Hematopoietic multipotent progenitor cell treated with erythropoietin and hydrocortisone succinate and interleukin-3 and kit ligand, for 17 days (in vitro differentiated cells): ENCODE measurements around the gene FAM53B.

ENCODE experiments used
- DNase-seq: peaks from one replicate; pipeline ENCODE4 v3.0.0-alpha.2; 2015; ENCODE audit warnings: low spot score

FAM53B gene

DNA sequence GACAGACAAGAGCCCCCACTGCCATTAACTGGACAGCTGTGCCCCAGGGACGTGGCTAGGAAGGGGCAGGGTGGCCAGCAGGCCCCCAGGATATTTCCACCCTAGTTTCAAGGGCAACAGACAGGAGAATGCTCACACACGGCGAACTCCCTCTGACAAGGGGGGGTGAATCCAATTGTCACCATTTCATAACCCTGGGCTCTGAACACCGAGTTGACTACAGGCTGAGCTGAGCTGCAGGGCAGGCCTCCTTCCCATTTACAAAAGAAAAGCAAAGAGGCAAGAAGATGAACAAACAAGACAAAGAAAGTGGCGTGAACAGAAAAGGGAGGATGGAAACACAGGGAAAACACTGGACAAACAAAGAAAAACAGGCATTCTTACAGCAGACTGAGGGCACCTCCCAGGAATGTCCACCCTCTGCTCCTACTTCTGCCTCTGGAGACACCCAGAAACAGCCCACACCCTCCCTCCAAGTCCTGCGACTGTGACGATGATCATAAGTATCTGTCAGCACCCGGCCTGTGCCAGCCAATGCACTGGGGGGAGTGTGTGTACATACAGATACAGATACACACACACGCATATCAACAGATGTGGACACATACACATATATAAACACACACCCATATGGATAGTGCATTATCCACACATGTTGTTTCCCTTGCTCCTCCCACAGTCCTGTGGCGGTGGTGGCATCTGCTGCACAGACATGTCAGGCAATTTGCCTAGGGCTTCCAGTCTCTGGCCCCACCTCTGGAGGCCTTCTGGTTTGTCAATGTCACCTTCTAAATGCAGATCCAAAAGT, 66.2 kb downstream of the FAM53B start:
- DNase-seq = peak; percentile 81

DNA sequence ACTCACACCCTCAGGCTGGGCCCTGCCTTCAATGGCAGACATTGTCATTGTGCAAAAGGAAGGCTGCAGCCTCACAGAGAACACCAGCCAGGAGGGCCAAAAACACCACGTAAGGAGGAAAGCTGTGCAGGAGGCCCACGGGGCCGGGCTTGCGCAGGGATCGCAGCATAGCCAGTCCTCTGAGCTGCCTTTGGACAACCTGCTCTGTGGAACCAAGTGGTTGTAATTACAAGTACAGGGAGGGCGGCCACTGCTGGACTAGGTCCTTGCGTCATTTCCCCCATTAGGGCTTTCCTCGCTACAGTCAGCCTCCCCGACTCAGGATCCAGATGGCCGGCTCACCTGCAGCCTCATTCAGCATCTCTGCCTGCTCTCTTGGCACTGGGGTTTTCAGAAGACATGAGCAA, 66.9 kb downstream of the FAM53B start:
- no peak for DNase-seq

DNA sequence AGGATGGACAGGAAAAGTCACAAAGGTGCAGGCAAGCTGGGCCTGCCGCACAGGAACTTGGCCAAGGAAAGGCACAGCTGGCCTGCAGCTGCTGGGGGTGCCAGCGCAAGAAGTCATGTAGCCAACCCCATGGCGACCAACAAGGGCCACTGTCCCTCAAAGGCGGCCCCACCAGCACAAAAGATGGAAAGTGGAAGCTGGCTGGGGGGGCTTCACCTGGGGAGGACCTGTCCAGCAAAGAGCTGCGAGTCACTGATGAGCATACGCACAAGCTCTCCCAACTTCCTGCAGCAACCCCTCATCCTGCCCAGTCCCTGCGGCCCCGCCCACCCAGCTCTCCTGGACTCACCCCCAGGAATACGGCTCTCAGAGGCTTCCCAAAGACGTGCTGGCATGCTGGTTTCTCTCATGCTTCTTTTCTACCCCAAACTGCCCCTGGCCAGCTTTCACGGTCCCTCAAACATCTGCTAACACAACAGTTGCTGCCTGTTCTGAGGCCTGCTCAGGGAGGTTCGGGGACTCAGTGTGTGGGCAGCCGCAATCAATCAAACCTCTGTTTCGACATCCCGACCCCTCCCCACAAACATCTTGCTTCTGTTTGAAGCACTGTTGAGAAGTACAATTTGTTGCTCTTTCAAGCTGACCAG, 67.6 kb downstream of the FAM53B start:
- no peak for DNase-seq

DNA sequence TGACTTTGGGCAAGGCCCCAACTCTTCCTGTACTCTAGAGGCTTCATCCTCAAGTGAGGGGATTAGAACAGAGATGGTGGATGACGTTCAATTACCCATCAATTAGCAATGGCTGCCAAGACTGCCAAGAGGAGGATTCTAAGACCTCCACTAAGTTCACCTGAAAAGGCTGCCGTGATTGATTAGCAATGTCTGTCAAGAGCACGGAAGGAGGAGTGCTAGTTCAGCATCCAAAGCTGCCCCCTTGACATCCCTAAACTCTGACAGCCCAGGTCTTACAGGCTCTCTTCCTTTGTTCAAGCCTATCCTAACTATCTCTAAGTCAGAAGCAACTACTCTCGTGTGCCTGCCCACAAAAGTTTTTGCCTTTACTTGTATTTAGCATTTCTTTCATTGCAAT, 68.4 kb downstream of the FAM53B start:
- no peak for DNase-seq

DNA sequence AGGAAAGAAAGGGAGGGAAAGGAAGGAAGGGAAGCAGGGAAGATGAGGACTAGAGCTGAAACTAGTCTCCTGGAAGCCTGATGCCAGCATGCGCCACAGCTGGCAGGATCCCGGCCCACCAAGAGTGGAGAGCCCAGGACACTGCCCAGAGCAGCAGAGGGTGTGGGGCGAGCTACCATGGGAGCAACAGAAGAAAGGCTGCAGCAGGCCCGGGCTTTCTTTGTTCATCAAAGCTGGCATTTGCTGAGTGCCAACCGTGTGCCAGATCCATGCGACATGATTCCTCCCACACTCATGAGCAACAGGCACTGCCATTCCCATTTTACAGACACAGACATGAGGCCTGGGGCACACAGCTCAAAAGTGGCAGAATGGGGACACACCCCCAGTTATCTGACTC, 68.9 kb downstream of the FAM53B start:
- no peak for DNase-seq

DNA sequence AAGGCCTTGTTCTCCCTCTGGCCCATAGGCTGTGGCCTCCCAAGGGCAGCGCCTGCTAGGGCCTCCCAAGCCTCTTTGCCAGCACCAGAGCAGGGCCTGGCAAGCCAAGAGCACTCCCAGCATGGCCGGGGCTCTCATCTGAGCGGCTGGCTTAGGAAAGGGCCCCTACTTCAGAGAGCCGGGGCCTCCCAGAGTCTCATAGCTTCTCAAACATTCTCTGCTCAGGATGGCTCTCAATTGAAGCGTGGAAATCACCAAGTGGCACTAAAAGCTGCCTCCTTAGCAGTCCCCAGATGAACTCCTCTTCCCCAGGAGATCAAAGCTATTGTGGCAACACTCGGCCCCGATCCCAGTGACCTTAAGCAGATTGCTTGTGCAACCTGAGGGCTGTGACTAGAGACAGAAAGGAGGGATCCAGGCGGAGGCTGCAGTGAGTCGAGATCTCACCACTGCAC, 69.4 kb downstream of the FAM53B start:
- no peak for DNase-seq

DNA sequence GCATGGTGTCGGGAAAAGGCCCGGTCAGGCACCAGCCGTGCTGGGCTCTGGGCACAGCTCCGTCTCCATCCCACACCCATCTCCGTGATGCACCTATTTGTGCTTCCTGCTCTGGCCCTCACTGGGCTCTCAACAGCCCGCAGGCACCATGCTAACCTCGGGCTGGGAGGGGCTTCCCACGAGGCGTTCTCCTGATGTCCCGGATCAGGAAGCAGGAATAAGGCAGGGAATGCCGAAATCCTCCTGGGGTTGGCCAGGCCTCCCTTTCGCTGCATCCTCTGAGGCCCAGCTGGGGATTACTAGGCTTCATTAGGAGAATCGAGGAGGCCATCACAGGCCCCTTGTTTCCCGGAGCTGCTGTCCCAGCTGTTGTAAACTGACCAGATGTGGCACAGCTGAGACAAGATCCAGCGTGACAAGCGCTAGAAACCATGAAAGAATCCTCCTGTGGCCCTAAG, 72.0 kb downstream of the FAM53B start:
- DNase-seq = no peak

DNA sequence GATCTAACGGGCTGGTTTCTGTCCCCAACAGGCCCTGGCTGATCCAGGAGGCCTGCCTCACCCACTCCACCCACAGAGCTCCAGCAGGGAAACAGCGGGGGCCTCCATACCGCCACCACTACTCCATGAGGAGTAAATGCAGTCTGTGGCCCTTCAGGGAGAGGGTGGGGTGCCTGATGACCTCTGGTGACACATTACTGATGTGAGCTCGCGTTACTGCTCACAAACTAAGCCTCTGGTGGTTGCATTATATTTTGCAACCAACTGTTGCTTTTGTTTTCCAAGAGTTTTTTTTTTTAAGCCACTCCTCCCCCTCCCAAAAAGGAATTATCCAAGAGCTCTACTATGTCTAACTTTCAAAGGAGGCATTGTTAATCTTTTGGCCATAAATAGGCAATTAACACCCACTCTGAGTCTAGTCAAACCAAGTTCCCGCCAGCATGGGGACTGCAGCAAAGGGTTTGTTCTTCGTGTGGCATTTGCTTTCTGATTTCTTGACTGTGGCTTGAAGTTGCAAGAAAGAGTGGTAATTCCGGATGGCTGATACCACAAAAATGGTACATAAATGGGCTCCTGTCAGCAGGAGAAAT, 72.6 kb downstream of the FAM53B start:
- peak; percentile 47 for DNase-seq

DNA sequence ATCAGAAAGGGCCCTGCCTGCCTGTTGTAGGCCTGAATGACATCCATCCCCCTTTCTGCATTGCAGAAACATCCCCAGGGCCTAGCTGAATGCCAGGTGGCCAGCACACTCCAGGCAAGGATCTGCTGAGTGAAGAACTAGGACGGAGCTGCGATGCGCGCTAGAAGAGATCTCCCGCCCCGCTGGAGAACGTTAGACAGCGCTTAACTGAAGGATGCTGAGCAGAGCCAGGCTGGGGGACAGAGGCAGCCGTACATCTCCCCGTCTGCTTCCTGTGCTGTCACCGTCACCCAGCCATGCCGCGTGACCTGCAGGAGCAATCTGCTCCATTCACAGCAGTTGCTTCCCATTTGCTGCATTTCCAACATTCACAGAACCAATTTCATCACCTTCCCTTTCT, 73.3 kb downstream of the FAM53B start:
- no peak for DNase-seq

DNA sequence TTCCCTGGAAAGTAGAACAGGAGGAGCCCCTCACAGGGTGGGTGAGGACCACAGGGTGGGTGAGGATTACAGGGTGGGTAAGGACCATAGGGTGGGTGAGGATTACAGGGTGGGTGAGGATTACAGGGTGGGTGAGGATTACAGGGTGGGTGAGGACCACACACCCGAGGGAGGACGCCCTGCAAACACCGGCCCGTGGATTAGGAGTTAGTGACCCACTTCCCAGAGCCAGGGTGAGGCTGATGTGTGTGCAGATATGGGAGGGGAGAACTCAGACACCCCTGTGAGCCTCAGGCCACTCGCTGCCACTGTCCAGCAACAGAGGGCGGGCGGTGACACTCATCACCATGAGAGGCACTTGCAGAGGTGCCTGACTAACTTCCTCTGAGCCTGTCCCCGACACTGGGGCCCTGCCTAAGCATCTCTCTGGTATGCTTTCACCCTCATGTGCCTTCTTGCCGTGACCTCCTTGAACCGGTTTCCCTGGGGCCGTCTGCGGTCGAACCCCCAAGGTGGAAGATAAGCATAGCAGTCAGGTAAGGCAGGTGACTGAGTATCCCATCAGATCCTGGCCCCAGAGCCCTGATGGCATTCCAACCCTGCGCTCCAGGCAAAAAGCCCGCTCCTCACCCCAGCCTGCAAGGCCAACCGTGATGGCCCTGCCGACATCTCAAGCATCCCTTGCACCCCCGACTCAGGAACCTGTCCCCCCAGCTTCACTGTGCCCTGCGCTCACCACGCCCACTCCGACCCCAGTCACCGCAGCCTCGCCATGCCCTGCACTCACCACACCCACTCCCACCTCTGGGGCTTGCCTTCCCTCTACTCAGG, 74.1 kb downstream of the FAM53B start:
- no peak for DNase-seq

DNA sequence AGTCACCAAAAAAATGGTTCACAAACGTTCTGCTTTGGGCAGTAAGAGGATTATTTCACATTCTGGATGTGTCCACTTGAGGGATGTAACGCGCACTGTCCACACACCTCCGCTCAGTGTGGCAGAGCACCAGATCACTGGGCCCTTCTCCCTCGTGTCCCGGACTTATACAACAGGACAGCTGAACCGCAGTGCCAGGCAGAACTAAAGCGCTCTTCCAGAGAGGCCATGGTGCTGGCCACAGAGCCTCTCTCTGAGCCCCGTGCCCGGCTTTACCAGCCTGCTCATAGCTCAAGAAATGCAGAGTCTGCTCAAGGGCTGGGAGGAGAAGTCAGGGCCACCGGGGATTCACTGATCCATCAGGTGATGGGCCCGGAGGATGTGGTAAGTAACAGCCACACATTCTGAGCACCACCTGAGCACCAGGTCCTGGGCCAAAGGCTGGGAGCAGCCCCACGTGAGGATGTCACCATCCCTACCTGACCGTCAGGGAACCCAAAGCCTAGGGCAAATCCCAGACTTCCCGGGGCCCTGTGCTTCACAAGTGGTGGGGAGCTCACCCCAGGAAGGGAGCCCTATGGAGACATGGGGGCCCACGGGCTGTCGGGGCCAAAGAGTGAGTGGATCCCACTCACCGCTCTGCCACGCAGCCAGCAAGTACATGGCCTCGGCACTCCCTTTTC, 74.9 kb downstream of the FAM53B start:
- DNase-seq = no peak

DNA sequence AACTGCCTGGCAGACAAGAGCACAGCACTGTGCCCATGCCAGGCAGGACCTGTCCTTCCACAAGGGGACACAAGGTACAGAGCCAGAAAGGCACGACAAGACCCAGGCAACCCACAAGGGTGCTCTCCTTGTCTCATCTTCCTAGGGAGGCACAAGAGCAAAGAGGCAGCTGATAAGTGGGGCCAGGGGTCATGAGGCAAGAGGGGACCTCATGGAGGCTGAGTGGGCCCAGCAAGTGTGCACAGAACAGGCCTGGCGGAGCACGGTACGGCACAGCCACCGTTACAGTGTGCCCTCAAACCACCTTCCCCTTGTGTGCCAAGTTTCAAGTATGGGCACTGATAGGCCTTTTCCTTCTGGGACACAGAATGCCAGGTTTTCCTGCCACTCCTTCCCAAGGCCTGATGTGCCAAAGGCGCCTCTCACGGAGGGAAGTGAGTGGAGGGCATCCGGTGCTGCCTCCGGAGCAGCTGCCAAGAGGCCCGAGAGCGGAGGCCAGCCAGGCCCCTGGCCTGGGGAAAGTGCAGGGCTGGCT, 75.6 kb downstream of the FAM53B start:
- no peak for DNase-seq

DNA sequence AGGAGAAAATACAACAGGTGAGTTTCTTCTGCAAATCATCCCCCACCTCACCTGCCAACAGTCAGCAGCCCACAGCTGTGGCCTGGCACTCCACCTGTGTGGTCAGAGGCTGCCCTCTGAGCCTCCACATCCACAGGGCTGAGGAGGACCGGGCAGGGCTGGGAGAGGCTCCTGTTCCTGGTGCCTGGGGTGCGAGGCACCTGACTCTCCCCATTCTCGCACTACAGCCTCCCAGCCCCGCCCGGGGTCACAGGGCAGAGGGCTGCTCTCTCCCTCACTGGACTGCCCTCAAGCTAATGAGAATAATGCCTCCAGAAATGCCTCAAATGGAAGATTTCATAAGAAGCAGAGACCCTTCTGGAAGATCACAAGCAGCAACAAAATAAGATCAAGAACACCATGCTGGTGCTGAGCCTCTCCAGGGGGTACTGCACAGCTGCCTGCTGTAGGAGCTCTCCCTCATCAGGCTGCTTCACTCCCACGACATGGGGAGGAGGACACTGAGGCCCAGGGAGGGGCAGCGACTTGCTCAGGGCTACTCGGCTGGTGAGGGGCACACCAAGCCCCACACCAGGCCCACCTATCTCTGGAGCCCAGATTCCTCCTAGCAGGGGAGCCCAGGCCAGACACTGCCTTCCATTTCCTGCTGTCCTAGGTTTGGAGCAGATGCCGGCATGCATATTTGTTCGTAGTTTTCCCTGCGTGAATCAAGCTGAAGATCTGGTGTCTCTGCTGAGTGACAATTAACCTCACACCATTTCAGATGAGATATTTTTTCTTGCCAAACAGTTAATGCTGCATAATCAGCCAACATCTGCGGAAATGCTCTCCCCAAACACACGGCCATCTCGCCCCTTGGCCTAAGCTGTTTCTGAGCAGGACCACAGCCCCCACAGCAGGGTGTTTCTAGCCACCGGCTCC, 76.5 kb downstream of the FAM53B start:
- no peak for DNase-seq

DNA sequence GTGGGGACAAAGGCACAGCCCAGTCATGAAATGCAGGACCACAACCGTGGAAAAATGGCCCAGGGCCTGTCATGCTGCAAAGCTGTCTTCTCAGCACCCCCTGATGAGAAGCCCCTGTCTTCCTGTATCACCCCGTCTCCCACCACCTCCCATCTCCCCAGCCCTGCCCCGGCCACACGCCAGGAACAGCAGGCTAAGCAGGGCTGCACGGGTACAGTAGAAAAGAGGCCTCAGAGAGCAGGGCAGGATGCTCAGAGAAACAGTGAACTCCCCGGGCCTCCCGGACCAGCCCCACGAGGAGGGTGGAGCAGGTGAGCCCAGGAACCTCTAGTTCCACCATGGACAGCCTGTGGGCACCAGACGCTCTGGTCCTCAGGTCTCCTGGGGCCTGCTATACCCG, 77.7 kb downstream of the FAM53B start:
- DNase-seq = no peak

DNA sequence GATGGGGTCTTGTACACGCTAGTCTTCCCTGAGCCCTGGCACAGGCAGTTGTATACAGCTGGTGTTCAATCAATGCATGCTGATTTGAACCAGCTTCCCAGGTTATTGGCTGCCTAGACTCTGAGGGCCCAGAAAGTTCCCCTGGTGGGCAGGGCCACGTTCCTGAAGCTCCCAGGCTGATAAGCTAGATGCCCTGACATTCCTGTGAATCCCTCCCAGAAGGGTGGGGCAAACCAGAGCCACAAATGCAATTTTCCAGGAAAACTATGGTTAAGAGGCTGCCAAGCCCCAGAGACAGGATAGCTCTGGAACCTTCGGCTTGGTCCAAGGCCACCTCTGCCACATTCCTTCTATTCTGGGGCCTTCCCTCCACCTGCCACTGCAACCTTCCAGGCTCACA, 78.2 kb downstream of the FAM53B start:
- no peak for DNase-seq

DNA sequence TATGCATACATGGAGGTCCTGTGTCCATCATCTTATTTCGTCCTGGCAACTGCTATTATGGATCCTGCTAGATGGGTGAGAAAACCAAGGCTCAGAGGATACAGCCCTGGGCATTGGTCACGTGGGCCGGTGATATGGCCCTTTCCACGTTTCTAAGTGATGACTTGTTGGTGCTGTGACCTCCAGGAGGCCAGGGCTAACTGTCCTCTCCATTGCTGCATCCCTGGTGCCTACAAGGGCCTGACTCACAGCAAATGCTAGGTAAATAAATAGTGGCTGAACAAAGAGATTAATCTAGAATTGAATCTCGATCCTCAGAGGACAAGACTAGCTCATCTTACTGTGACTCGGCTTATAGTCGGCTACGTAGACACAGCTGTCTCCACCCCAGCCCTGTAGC, 78.6 kb downstream of the FAM53B start:
- DNase-seq = no peak

DNA sequence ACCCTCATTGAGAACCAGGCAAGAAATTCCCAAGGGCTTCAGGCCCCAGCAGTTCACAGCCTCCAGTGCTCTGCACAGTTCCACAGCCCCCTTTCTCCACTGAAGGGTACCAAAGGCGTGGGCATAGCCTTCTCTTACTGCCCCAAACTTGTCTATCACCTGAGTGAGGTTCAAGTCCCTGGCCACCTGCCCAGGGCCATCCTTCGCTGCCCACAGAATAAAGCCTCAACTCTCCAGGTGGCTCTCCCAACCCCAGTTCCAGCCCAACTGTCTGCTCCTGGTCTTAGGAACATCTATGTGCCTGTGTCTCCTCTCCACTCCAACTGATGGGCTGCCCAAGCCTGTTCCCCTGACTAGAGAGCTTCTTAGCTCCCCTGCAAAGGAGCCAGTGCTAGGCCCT, 79.1 kb downstream of the FAM53B start:
- DNase-seq = no peak

DNA sequence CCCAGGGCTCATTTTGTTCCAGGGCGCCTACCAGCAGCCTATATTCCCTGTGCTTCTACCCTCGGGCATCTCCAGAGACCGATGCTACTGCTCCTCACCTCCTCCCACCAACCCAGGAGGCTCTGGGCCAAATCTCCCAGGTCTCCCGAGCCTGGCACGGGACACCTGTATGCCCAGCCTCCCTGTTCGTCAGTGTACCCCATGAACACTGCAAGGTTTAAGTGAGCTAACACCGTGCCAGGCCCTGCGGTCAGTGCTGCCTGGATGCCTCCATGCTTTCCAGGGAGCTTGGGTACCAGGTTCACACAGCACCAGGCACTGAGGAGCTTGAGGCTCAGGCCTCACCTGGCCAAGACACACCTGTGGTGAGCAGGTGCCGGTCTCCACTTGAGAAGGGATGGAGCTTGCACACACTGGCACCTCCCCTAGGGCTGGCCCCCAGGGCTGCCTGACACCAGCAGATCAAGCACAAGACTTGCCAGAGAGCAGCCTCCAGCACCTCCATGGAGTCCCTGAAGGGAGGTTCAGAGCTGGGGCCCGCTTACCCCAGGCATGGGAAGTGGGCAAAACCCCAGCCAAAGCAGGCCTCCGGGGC, 80.3 kb downstream of the FAM53B start:
- no peak for DNase-seq

DNA sequence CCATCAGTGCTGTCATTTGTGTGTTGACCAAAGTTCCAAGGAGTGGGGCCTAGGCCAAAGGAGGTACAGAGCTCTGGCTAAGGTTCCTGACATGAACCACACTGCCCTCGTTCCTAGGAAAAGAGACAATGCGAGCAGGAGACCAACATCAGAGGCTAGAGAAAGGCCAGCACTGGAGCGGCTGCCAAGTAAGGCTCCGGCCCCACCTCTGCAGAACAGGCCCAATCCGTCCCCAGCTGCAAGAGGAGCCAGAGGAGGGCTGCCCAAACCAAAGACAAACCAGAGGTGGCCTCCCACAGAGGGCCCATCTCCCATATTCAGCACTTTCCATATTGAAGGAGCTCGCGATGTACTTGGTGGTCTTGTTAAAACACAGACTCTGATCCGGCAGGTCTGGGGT, 81.0 kb downstream of the FAM53B start:
- no peak for DNase-seq

DNA sequence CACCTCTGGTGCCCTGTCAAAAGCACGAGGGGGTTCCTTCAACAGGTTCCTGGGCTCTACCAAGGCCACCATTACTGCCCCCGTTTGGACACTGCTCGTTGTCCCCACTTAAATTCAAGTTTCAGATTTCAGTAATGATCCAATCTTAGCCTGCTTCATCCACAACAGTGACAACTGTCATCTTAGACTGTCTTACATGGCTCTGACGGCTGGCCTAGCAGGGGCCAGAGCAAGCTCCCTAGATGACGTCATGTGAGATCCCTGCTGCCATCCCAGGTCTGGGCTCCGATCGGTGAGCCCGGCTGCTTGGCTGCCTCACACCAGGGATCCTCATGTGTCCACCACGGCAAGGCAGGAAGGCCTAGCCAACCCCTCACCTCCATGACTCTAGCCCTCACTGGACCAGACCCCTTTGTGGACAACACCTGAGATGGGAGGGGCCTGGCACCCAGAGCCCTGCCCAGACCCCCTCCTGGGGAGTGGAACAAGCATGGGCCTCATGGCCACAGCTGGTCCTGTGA, 82.5 kb downstream of the FAM53B start:
- DNase-seq = no peak
